HG02763 (cell line): ENCODE results near the gene TRIM71.
"Not testable (repeated sequence)": the region's sequence is repeated elsewhere in the genome, so short reads cannot be mapped to it uniquely, and the experiment has no call there.

ENCODE experiments used
- ATAC-seq: cut with Tn5 transposase; IDR thresholded peaks from one replicate; pipeline ENCODE4 v1.9.1; 2021; ENCODE audit warnings: mild to moderate bottlenecking, moderate library complexity; ENCODE audit not compliant: unreplicated experiment

TRIM71 gene

GRCh38 chr3:32817558-32818228 is at the start of gene TRIM71:
Gene TRIM71 (plus strand): TSS chr3:32817997. CDS start chr3:32818081, 84 bp downstream.
- ATAC-seq: no peak

DNA sequence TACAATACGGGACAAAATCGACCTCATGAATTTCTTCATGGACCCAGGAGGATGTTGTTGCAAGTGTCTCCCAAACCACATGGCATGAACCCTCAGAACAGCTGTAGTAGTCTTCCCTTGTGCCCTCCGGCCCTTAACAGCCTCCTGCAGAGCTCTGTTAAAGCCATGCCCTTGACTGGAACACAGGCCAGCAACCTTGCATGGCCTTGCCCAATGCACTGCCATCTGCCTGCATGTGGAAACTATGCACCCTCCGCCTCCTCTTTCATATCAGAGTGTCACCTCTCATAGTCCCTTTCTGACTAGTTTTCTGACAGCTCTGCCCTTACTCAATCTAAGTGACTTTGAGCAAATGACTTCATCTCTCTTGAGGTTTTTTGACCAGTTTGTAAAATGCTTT is 39.4 kb upstream of the TRIM71 start:
- ATAC-seq: no peak

DNA sequence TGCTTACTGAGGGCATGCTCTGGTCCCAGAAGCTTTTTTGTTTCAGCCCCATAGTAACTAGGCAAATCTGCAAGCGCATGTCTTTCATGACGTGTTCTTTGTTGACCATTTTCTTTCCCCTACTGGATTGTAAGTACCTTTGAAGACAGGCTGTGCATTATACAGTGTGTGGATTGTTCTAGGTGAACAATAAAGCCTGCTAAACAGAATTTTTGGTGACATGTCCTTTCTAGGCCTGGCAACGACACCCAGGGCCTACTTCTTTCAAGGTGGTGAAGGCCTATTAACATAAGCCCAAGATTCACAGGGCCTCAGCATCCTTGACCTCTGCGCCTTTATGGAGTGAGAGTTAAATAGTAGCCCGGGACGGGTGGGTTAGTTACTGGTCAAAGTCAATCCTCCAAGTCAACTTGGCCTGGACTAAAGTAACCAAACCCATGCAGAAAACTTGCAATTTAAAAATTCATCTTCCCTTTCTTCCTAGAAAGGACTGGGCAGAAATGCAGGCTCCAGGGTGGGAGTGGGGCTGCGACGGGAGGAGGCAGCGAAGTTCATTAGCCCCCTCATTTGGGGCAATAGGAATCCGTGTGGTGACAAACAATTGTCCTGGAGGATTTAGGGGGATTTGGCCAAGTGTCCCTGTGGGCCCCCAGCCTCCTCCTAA is 37.6 kb upstream of the TRIM71 start:
- no peak for ATAC-seq

DNA sequence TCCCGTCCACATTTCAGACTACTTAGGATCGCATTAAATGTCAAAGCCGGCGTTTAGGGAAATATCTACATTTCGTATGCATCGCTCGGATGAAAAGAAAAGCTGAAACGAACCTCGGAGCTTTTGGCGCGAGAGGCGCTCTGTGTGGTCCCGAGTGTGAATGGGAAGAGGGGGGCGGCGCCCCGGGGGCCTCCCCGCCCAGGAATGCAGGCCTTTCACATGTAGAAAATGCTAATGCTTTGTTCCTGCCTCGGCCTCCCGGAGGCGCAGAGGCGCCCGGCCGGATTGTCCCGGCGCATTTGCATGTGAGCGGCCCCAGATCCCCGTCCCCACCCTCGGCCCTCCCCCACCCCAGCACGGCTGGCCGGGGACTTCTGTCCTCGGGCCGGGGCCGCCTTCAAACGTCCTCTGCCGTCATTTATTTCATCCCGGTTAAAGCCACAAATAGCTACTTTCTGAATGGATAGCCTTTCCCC is 37.0 kb upstream of the TRIM71 start:
- ATAC-seq: peak; percentile 25

DNA sequence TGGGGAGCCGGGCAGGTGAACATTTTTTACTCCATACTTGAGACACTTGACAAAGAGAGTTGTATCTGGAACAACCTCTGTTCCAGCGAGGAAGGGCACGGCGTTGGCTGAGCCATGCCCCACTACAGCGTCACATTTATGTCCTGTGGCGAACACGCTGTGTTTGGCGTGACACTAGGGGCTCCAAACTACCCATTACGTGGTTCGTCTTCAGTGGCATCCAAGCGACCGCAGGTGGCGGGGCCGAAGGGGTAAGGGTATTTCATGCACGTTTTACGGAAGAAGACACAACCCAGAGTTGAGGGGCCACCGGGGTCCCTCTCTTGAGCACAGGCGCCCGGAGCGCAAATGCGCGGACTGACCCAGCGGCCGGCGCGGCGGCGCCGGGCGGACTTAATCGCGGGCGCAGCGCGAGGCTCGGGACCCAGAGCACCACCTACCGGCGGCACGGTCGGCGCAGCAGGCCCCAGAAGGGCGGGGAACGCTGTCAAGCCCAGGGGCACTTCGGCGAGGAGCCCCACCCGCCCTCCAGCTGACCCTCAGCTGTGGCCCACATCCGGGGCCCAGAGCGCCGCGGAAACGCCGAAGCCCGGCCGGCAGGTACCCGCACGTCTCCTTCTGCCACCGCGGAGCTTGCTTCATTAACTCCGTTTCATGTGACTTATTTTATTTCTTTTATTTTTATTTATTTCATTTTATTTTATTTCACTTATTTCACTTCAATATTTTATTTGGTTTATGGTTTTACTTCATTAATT is 36.4 kb upstream of the TRIM71 start:
- ATAC-seq: peak; percentile 91

DNA sequence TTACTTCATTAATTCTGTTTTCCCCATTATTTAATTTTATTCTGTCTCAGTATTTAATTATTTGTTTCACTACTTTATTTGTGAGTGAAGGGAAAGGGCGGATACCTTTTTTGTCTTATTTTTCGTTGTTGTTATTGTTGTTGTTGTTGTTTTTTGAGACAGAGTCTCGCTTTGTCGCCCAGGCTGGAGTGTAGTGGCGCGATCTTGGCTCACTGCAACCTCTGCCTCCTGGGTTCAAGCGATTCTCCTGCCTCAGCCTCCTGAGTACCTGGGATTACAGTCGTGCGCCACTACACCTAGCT is 35.9 kb upstream of the TRIM71 start:
- ATAC-seq: not testable (repeated sequence)

DNA sequence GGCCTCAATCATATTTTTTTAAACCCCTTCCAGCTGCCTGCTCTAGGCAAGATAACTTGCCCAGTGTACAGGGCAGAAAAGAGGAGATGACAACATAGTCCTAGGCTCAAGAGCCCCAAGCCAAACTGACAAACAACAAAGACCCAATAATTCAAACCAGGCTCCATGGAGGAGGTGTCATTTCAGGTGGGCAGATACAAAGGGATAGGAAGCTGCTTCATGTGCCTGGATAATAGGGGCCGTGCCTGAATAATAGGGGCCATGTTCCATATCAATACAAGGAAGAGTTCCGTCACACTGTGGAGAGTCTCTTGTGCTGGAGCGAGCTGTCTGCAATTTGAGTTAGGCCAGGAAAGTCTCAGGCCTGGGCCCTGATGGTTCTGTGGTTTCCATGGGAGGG is 35.4 kb upstream of the TRIM71 start:
- no peak for ATAC-seq

GRCh38 chr3:32791833-32792232 is 26.0 kb upstream of the TRIM71 start:
- ATAC-seq: no peak

DNA sequence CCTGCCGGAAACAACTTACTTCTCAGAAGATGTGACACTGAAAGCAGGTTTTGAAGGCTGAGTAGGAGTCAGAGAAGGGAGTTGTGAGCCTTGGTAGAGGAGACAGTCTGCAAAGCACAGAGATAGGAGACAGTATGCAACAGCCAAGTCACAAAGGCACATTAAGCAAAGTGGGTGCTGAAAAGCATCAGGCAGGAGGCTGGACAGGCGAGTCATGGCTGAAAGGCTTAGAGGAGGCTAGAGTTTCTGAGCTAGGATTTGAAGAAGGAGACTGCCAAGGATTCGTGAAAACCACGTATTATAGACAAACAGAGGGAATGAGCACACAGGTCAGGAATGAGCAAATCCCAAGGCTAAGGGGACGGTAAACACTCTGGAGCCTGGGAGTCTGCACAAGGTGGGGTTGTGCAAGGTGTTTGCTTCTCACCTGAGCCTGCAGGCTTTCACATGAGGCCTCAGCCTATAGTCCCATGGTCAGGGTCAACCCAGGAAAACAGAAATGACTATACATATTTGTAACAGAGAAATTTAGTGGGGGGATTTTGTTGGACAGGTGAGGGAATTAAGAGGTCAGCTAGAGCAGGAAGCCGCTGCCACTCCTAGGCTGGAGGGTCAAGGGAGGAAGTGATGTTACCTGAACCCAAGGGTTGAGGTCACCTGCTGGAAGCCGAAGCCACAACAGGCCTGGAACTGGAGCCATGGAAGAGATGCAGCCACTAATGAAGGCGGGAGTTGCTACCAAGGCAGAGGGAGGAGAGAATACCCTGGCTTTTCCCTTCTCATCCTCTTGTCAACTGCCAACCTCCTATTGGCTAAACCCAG is 23.1 kb upstream of the TRIM71 start:
- ATAC-seq: no peak

DNA sequence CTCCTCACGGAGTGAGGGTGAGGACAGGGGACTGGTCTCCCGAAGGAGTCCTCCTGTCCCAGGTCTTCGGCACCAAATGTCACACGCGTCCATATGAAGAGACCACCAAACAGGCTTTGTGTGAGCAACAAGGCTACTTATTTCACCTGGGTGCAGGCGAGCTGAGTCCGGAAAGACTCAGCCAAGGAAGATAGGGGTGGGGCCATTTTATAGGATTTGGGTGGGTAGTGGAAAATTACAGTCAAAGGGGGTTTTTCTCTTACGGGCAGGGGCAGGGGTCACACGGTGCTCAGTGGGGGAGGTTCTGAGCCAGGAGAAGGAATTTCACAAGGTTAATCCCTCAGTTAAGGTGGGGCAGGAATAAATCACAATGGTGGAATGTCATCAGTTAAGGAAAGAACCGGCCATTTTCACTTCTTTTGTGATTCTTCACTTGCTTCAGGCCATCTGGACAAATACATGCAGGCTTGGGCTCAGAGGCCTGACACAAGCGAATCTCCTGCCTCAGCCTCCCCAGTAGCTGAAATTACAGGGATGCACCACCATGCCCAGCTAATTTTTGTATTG is 21.3 kb upstream of the TRIM71 start:
- not testable (repeated sequence) for ATAC-seq

DNA sequence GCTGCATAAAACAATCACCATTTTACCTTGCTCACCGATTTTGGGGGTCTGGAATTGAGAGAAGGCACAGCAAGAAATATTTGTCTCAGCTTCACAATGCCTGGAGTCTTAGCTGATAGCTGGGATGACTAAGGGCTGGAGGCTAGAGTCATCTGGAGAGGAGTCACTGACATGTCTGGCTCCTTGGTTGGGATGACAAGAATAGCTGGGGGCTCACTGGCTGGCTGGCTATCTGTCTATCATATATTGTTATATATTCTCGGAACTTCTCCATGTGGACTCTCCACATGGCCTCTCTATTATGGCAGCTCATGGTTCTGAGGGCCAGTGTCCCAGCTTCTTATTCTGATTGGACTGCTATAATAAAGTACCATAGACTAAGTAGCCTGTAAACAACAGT is 20.0 kb upstream of the TRIM71 start:
- ATAC-seq: no peak

GRCh38 chr3:32801440-32801839 is 16.4 kb upstream of the TRIM71 start:
- ATAC-seq: not testable (repeated sequence)

DNA sequence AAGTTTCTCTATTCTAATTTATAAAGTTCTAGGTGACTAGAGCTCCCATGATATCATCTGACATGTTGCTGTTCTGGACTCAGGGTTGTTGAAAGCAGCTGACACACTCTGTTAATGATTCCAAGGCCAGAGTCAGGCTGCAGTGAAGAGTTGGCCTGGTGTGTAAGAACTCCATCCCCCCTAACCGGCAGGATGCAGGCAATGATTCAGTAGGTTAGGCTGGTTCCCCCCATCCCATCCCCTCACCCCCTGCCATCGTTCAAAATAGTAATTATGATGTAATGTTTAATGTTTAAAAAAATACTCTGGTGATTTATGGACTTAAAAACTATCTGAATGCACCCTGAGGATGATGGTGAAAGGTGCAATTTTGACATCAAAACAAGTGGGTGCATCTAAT is 4.6 kb upstream of the TRIM71 start:
- ATAC-seq: peak; percentile 40

DNA sequence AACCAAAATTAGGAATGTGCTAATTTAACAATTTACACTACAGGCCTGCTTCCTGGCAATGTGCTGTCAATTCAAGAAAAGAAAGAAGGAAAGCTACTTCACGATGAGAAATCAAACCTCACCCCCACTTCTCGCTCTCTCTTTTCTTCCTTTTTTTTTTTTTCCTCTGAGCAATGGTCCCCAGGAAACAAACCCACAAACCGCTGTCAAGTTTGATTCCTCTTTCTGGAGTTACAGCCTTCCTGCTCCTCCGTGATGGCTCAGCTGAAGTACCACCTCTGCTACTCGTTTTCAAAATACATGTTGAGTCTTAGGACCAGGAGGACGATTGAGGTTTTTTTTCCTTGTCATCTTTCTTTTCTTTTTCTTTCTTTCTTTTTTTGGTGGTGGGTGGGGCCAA is 3.4 kb upstream of the TRIM71 start:
- no peak for ATAC-seq

DNA sequence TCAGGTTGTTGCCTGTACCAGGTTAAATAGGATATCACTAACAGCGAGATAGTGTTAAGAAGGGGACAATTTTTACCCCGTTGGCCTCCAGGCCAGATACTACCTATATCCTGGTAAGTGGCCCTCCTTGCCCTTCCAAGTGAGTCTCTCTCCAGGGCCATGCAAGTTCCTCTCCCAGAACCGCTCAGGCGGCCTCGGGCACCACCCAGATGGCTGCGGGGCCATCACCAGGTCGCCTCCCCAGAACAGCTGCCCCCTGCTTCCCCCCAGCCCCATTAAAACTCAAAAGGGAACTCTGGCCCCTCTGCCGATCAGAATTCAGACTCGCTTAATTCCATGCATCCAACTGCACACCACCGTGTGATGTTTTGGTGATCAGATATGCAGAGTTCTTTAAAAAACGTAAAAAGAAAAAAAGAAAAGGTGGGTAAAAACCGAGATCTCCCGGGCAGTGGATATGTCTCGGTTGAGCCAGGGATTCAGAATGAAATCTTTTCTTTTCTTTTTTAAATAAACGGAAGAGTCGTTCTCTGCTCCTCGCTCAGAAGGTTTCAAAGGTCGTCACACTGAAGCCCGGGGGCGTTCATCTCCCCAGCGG is 1.9 kb upstream of the TRIM71 start:
- no peak for ATAC-seq

DNA sequence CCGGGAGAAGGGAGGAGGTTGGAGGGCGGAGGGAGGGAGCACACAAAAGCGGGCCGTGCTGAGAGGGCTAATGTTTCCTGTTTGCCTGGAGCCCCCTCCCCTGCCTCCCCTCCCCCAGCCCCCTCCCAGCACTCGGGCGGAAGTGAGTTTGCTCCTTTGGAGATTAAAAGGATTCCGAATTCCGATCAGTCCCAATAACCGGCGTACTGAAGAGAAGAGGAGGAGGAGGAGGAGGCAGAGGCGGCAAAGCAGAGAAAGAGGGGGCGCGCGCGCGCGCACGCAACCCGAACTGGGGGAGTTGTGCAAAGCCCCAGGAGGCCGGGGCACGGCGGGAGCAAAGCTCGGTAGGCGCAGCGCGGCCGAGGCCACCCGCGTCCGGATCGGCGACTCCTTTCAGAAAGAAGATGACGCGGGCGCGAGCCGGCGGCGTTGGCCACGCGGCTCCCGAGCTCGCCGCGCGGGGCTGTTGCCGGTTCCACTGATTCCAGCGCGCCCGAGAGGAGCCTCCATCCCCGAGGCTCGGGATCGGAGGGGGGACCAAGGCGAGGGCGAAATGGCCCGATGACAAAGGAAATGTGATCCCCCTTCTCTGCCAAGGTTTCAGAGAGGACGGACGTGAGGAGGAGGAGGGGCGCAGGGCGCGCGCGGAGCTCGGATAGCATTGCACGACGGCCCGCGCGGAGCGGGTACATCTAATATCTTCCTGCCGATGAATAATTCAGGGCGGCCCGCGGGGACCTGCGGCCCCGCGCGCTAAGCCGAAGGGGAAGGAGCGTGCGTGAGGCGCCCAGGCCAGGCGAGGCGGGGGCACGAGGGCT is 1.1 kb upstream of the TRIM71 start:
- ATAC-seq: no peak

DNA sequence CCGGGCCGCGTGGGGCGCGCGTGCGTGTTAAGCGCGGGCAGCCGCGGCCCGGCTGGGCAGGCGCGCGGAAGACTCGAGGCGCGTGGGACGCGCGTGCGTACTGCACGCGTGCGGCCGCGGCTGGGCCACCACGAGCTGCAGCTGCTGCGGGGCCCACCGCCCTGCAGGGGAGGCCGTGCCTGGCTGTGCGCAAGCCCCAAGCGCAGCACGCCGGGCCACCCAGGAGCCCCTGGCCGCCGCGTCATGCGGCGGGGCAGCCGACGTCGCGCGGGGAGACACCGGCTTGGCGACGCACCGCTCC is 590 bp upstream of the TRIM71 start:
- no peak for ATAC-seq

- ATAC-seq: no peak
These were observed 602 bp downstream of the TRIM71 start for GRCh38 chr3:32818229-32818969.

DNA sequence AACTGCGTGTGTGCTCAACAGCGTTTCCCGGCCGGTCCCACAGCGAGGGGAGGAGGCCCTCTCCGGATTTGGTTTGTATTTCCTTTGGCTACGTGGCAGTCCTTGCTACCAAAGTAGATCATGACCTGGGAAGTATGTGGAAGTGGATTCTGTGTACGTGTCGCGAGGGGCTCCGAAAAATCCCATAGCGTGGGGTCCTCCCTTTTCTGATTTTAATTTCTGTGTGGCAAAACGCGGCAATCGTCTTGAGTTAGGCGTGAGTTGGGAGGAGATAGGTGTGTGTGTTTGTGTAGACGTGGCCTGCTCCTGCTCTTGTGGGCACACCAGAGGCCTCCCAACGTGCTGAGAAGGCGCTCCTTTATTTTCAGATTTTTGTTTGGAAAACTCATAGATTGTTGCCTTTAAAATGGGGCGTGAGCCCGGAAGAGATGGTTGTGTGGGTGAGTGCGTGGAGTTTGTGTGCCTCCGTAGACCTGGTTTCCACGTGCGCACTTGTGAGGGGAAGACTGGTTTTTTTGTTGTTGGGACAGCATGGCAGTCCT is 1.2 kb downstream of the TRIM71 start:
- no peak for ATAC-seq
